Karpas-422 (cell line): ENCODE data around the gene ATP6AP1. TPM values are rescaled to one million over a fixed set of nuclear protein-coding genes. Genes with fewer than 3 reads are reported as not detected.

Experiments used
- DNase-seq: peaks from one replicate; pipeline ENCODE4 v3.0.0-alpha.2; 2015
- H2AFZ ChIP-seq: fragments of 200-600 bp; sonication (generic); 2 replicates; pipeline ENCODE4 v1.6.1; 2014; ENCODE audit warnings: antibody characterized with exemption, low read length, mixed read lengths
- H3K27ac ChIP-seq: fragments of 200-600 bp; sonication (generic); 2 replicates; pipeline ENCODE4 v1.5.1; 2014; ENCODE audit warnings: mild to moderate bottlenecking, low read length, moderate library complexity
- H3K27me3 ChIP-seq: fragments of 200-600 bp; sonication (generic); 2 replicates; pipeline ENCODE4 v1.6.1; 2014; ENCODE audit warnings: low read length, mixed read lengths
- H3K36me3 ChIP-seq: fragments of 200-600 bp; sonication (generic); 2 replicates; pipeline ENCODE4 v1.6.1; 2014; ENCODE audit warnings: low read length, mixed read lengths; ENCODE audit not compliant: insufficient read depth
- H3K4me1 ChIP-seq: fragments of 200-600 bp; sonication (generic); 2 replicates; pipeline ENCODE4 v1.6.1; 2014; ENCODE audit warnings: mild to moderate bottlenecking, low read length, mixed read lengths
- H3K4me2 ChIP-seq: fragments of 200-600 bp; sonication (generic); 2 replicates; pipeline ENCODE4 v1.6.1; 2014; ENCODE audit warnings: low read length, low read depth, mild to moderate bottlenecking; ENCODE audit not compliant: poor library complexity, severe bottlenecking
- H3K4me3 ChIP-seq: fragments of 200-600 bp; sonication (generic); 2 replicates; pipeline ENCODE4 v1.5.1; 2014; ENCODE audit warnings: mild to moderate bottlenecking, antibody characterized with exemption, low read length, mixed read lengths
- H3K79me2 ChIP-seq: fragments of 200-600 bp; sonication (generic); 2 replicates; pipeline ENCODE4 v1.6.1; 2014; ENCODE audit warnings: mild to moderate bottlenecking, low read length, mixed read lengths
- H3K9ac ChIP-seq: fragments of 200-600 bp; sonication (generic); 2 replicates; pipeline ENCODE4 v1.6.0; 2014; ENCODE audit warnings: low read length
- H3K9me2 ChIP-seq: fragments of 200-600 bp; sonication (generic), shearing (Covaris generic); replicated peaks from 2 replicates; pipeline ENCODE4 v1.6.0; 2014; ENCODE audit warnings: mild to moderate bottlenecking, low read length, moderate library complexity; ENCODE audit not compliant: insufficient read depth
- H3K9me3 ChIP-seq: fragments of 300-700, 200-600 bp; sonication (generic); 2 replicates; pipeline ENCODE4 v1.6.1; 2014; ENCODE audit warnings: low read length, mixed read lengths
- H4K20me1 ChIP-seq: fragments of 200-600 bp; sonication (generic); 2 replicates; pipeline ENCODE4 v1.6.1; 2014; ENCODE audit warnings: mild to moderate bottlenecking, antibody characterized with exemption, low read length, low read depth; ENCODE audit not compliant: insufficient read depth
- total RNA-seq: library from RNA; depleted of rRNA; stranded (reverse); fragments of >200 nt; shearing (Covaris generic); gene quantifications from 2 replicates; pipeline ENCODE4 v1.2.3, GENCODE V29; 2014; ENCODE audit warnings: low replicate concordance

Gene ATP6AP1
- total RNA-seq, 1 experiment from 2014 or later, result 40.0 TPM

- H3K27ac ChIP-seq, result no peak overlapping the region
- peaks cover 11% of the 10 kb centered on the region for H3K4me1 ChIP-seq
- DNase-seq, result no peak
- H3K9me3 ChIP-seq, result no peaks in the 10 kb centered on the region
- H3K27me3 ChIP-seq, result no peaks in the 10 kb centered on the region
- H3K9me2 ChIP-seq, result no peaks in the 10 kb centered on the region
- no peaks in the 10 kb centered on the region for H4K20me1 ChIP-seq
- H3K4me3 ChIP-seq, result no peak overlapping the region
- H3K79me2 ChIP-seq, result peaks cover 9% of the 10 kb centered on the region; the same call in 1 of the 2 replicates
- no peak overlapping the region for H2AFZ ChIP-seq
- no peak overlapping the region for H3K4me2 ChIP-seq
- no peak overlapping the region for H3K9ac ChIP-seq
- peaks cover 15% of the 10 kb centered on the region for H3K36me3 ChIP-seq
These were observed 25.8 kb upstream of the ATP6AP1 start for GRCh38 chrX:154402622-154403127.

GRCh38 chrX:154403192-154403591 lies 25.3 kb upstream of the ATP6AP1 start:
- Histone ChIP-seq H3K4me3 (no peak overlapping the region), H3K4me1 (peaks cover 11% of the 10 kb centered on the region), H4K20me1 (no peaks in the 10 kb centered on the region), H3K4me2 (no peak overlapping the region), H3K79me2 (peaks cover 9% of the 10 kb centered on the region; the same call in 1 of the 2 replicates), H3K9me2 (no peaks in the 10 kb centered on the region), H3K36me3 (peaks cover 15% of the 10 kb centered on the region), H2AFZ (no peak overlapping the region), H3K9ac (no peak overlapping the region), H3K27me3 (no peaks in the 10 kb centered on the region), H3K27ac (no peak overlapping the region), H3K9me3 (no peaks in the 10 kb centered on the region)
- no peak for DNase-seq

- Histone ChIP-seq H3K9me3 (no peaks in the 10 kb centered on the region), H3K79me2 (peaks cover 4% of the 10 kb centered on the region; the same call in 1 of the 2 replicates), H3K9ac (no peak overlapping the region), H3K4me2 (no peak overlapping the region), H2AFZ (no peak overlapping the region), H3K36me3 (peaks cover 14% of the 10 kb centered on the region), H3K4me3 (no peak overlapping the region), H3K9me2 (no peaks in the 10 kb centered on the region), H3K27ac (no peak overlapping the region), H3K4me1 (peaks cover 11% of the 10 kb centered on the region), H3K27me3 (no peaks in the 10 kb centered on the region), H4K20me1 (no peaks in the 10 kb centered on the region)
- DNase-seq, result no peak
These were observed 24.6 kb upstream of the ATP6AP1 start for GRCh38 chrX:154403858-154404257.

GRCh38 chrX:154404625-154405192 lies 23.8 kb upstream of the ATP6AP1 start:
- Histone ChIP-seq H4K20me1 (no peaks in the 10 kb centered on the region), H3K27me3 (no peaks in the 10 kb centered on the region)

GRCh38 chrX:154408659-154409221 lies 19.7 kb upstream of the ATP6AP1 start:
- Histone ChIP-seq H3K9ac (no peak overlapping the region), H4K20me1 (no peaks in the 10 kb centered on the region), H3K36me3 (no peaks in the 10 kb centered on the region), H3K9me2 (no peaks in the 10 kb centered on the region), H3K79me2 (peaks cover 4% of the 10 kb centered on the region), H2AFZ (no peak overlapping the region), H3K4me2 (no peak overlapping the region), H3K9me3 (no peaks in the 10 kb centered on the region), H3K27me3 (no peaks in the 10 kb centered on the region), H3K4me1 (peaks cover 11% of the 10 kb centered on the region), H3K27ac (no peak overlapping the region), H3K4me3 (no peak overlapping the region)
- DNase-seq, result no peak

More at GRCh38 chrX:154404625-154405192, 23.8 kb upstream of the ATP6AP1 start:
- DNase-seq, result no peak
- Histone ChIP-seq H3K36me3 (peaks cover 5% of the 10 kb centered on the region), H2AFZ (no peak overlapping the region), H3K9ac (no peak overlapping the region), H3K9me3 (no peaks in the 10 kb centered on the region), H3K4me3 (no peak overlapping the region), H3K9me2 (no peaks in the 10 kb centered on the region), H3K79me2 (no peaks in the 10 kb centered on the region), H3K4me2 (no peak overlapping the region), H3K27ac (no peak overlapping the region), H3K4me1 (peaks cover 3% of the 10 kb centered on the region)

- Histone ChIP-seq H3K27me3 (no peaks in the 10 kb centered on the region), H4K20me1 (no peaks in the 10 kb centered on the region), H3K9ac (no peak within 1 kb of the TSS), H3K79me2 (peaks cover 4% of the 10 kb centered on the region), H3K9me2 (no peaks in the 10 kb centered on the region), H3K36me3 (no peaks in the 10 kb centered on the region), H3K4me2 (no peak within 1 kb of the TSS), H3K27ac (no peak within 1 kb of the TSS), H3K9me3 (no peaks in the 10 kb centered on the region), H3K4me3 (no peak within 1 kb of the TSS), H3K4me1 (peaks cover 11% of the 10 kb centered on the region), H2AFZ (no peak within 1 kb of the TSS)
- no peak for DNase-seq
These were observed 19.1 kb upstream of the ATP6AP1 start, which contains the start of gene DNASE1L1 for GRCh38 chrX:154409222-154409871. TSS of gene DNASE1L1 (minus strand) at chrX:154409254. CDS start at chrX:154405568, 3,686 bp downstream.

GRCh38 chrX:154411981-154412340 lies 16.5 kb upstream of the ATP6AP1 start:
- H2AFZ ChIP-seq, result no peak overlapping the region
- no peaks in the 10 kb centered on the region for H3K27me3 ChIP-seq
- peak; percentile 82 for DNase-seq
- H3K9me2 ChIP-seq, result no peaks in the 10 kb centered on the region
- no peaks in the 10 kb centered on the region for H3K9me3 ChIP-seq
- H3K4me2 ChIP-seq, result peak overlapping the region; percentile 91
- H3K4me3 ChIP-seq, result peak overlapping the region; percentile 84
- peak overlapping the region; percentile 89 for H3K9ac ChIP-seq
- H3K27ac ChIP-seq, result peak overlapping the region; percentile 79
- H3K4me1 ChIP-seq, result peaks cover 11% of the 10 kb centered on the region
- no peaks in the 10 kb centered on the region for H4K20me1 ChIP-seq
- H3K36me3 ChIP-seq, result no peaks in the 10 kb centered on the region
- peaks cover 4% of the 10 kb centered on the region for H3K79me2 ChIP-seq

- Histone ChIP-seq H3K9ac (peak overlapping the region; percentile 89), H3K36me3 (no peaks in the 10 kb centered on the region), H3K79me2 (peaks cover 4% of the 10 kb centered on the region), H3K4me1 (peaks cover 11% of the 10 kb centered on the region), H3K4me3 (peak overlapping the region; percentile 84), H3K4me2 (peak overlapping the region; percentile 91), H3K9me3 (no peaks in the 10 kb centered on the region), H4K20me1 (no peaks in the 10 kb centered on the region), H2AFZ (no peak overlapping the region), H3K27me3 (no peaks in the 10 kb centered on the region), H3K27ac (peak overlapping the region; percentile 79), H3K9me2 (no peaks in the 10 kb centered on the region)
- peak; percentile 51 for DNase-seq
These were observed 16.0 kb upstream of the ATP6AP1 start for GRCh38 chrX:154412468-154412867.
